Stimulated activated CD4-positive, alpha-beta T cell treated with anti-CD3 and anti-CD28 coated beads, TNF-alpha, amount 100 ng/mL, for 4 hours (primary cell): Measurements from ENCODE around the gene BCL2L2.

ENCODE experiments used
- DNase-seq, 3 experiments: peaks; one replicate each; pipeline ENCODE4 v3.0.0-alpha.2; 2020; ENCODE audit warnings: low read depth in 3 of 3

The BCL2L2 gene

GRCh38 chr14:23355871-23356435, 49.3 kb downstream of the BCL2L2 start:
- DNase-seq, result no peak

- DNase-seq, result no peak
Measured at GRCh38 chr14:23356662-23357061, 50.0 kb downstream of the BCL2L2 start.

GRCh38 chr14:23357261-23357660, 50.6 kb downstream of the BCL2L2 start:
- no peak for DNase-seq

GRCh38 chr14:23358042-23358441, 51.4 kb downstream of the BCL2L2 start:
- DNase-seq, result no peak

GRCh38 chr14:23358553-23359166, 52.0 kb downstream of the BCL2L2 start:
- no peak for DNase-seq

- no peak for DNase-seq
Measured at GRCh38 chr14:23359167-23359626, 52.6 kb downstream of the BCL2L2 start.

- no peak for DNase-seq
Measured at GRCh38 chr14:23359722-23360447, 53.3 kb downstream of the BCL2L2 start.

- no peak for DNase-seq
Measured at GRCh38 chr14:23360496-23360895, 53.9 kb downstream of the BCL2L2 start.

GRCh38 chr14:23361320-23361719, 54.7 kb downstream of the BCL2L2 start:
- DNase-seq, result no peak
